Heart right ventricle (tissue), 16 donors: ENCODE measurements around the gene F10. TPM values are rescaled to one million over a fixed set of nuclear protein-coding genes. Genes with fewer than 3 reads are reported as not detected.
A peak's percentile ranks its signal among the peaks of the same experiment; 100 is the strongest.

ENCODE experiments used
- ATAC-seq, 8 donors: fragments of 200-7000 bp; cut with Tn5 transposase; one replicate each; pipeline ENCODE4 v1.9.1; 2020; ENCODE audit warnings: mild to moderate bottlenecking in 8 of 8, moderate library complexity in 8 of 8, moderate number of reproducible peaks in 1 of 8
- DNase-seq, 2 donors: peaks; one replicate each; pipeline ENCODE4 v3.0.0-alpha.2; 2020
- H3K27ac ChIP-seq, 10 donors: fragments of 200-600 bp; sonication (generic) in 2 of 10; one replicate each; pipeline versions ENCODE4 v1.5.0 to v1.8.0; 2020 to 2022; ENCODE audit warnings: mild to moderate bottlenecking in 3 of 10
- H3K27me3 ChIP-seq, 7 donors: fragments of 200-600 bp; one replicate each; pipeline ENCODE4 v1.8.0; 2021 to 2022; ENCODE audit warnings: mild to moderate bottlenecking in 2 of 7
- H3K36me3 ChIP-seq, 9 donors: fragments of 200-600 bp; sonication (generic) in 1 of 9; one replicate each; pipeline versions ENCODE4 v1.5.0 to v1.8.0; 2020 to 2022; ENCODE audit warnings: mild to moderate bottlenecking in 2 of 9
- H3K4me1 ChIP-seq, 9 donors: fragments of 200-600 bp; sonication (generic) in 1 of 9; one replicate each; pipeline versions ENCODE4 v1.5.0 to v1.8.0; 2020 to 2022; ENCODE audit warnings: mild to moderate bottlenecking in 4 of 9
- H3K4me3 ChIP-seq, 10 donors: fragments of 200-600 bp; sonication (generic) in 2 of 10; one replicate each; pipeline versions ENCODE4 v1.5.0 to v1.8.0; 2020 to 2022; ENCODE audit warnings: mild to moderate bottlenecking in 7 of 10, moderate library complexity in 2 of 10
- H3K9me3 ChIP-seq, 11 donors: fragments of 200-600 bp in 10 of 11; sonication (generic) in 2 of 11; one replicate each; pipeline versions ENCODE4 v1.5.0 to v1.8.0; 2013 to 2022; ENCODE audit warnings: mild to moderate bottlenecking in 2 of 11, control low read depth in 1 of 11, moderate library complexity in 1 of 11
- CTCF ChIP-seq, 9 donors: fragments of 200-600 bp; sonication (generic) in 2 of 9; IDR thresholded peaks; one replicate each; pipeline versions ENCODE4 v1.5.0 to v1.8.0; 2021 to 2022; ENCODE audit warnings: antibody characterized with exemption in 9 of 9, mild to moderate bottlenecking in 5 of 9, moderate library complexity in 1 of 9
- WGBS, 2 donors: extraction: QIAGEN DNeasy Blood & Tissue Kit; methylation state at CpG; one replicate each; pipeline ENCODE4 v1.1.7; 2013; ENCODE audit warnings: inconsistent platforms in 1 of 2; 5-methylcytosine and 5-hydroxymethylcytosine counted together
- intact Hi-C, 10 donors: fragments of 100-400 bp; cut with DNase I; formaldehyde crosslinking; loops; one replicate each; pipeline versions ENCODE4 v1.11.1 to v1.14.2; 2022
- polyA plus RNA-seq, 2 donors: library from polyadenylated mRNA; stranded (reverse); fragments of 200-250 nt; gene quantifications; one replicate each; pipeline ENCODE4 v1.2.3, GENCODE V29; 2013
- total RNA-seq, 10 donors: library from RNA; stranded (reverse); fragmentation: NEBNext Ultra II Directional in 3 of 10; extraction: Animal tissue kit (Norgen Biotek cat#: 25700) in 3 of 10; gene quantifications; one replicate each; pipeline versions ENCODE4 v1.2.1 to v1.2.4, GENCODE V29; 2021 to 2023
- donor health status: Arrhythmogenic right ventricular cardiomyopathy.
- donor health status: ischemic (EF 13 %, LVEDD 7.1; RV severe dilation, severe dysfunction).
- donor health status: healthy with polysubstance abuse.
- donor health status: DM: no; HTN: yes; CAD: no.
- donor health status: DM: no; HTN: no; CAD: no.
- donor health status: ischemic (EF 25% LVEDD 6.9; RV normal size, moderate dysfunction).
- donor health status: ischemic (EF 25% LVEDD 5.7; RV mildly dilated, moderate dysfunction).
- donor health status: healthy.
- donor health status: DM: yes; HTN: yes; CAD: no.
- donor health status: Ischemic cardiomyopathy.
- donor health status: ischemic (EF 35%, LVEDD 5.7; RV mildly dilated, moderate dysfunction).
- donor health status: nonischemic (EF 11% LVEDD 7.7; RV severe dilation, severe dysfunction).
- donor health status: DM: yes; HTN: yes; CAD: no.
- donor health status: PGD.
- donor health status: ischemic (EF 29% LVEDD 5.4; RV normal size, mild dysfunction).
- donor health status: nonischemic (EF 23%, LVEDD 6.1; RV moderate dilation, normal function).

The F10 gene
- total and polyA plus RNA-seq, 12 donors, result 1.7 to 15.1 (median 6.3) TPM

- peaks cover 0 to 75% (median 4%) of the 10 kb centered on the region in 9 donors for H3K36me3 ChIP-seq
- DNase-seq (no peak), ATAC-seq (no peak)
- H3K4me1 ChIP-seq, result no peaks in the 10 kb centered on the region
- H3K27ac ChIP-seq, result no peak overlapping the region
- intact Hi-C loops, result no loop called here
- no peak for TF ChIP-seq CTCF (IDR thresholded peaks at IDR 0.05)
- H3K9me3 ChIP-seq, result no peaks in the 10 kb centered on the region
- H3K27me3 ChIP-seq, result no peaks in the 10 kb centered on the region
- H3K4me3 ChIP-seq, result no peak overlapping the region
- WGBS, 2 donors, result 91 to 94% methylated on average over 24 of the region's 24 CpGs
Observed at GRCh38 chr13:113090806-113091205, 31.8 kb upstream of the F10 start.

- no peak for DNase-seq
- 85 to 86% methylated on average over 30 of the region's 30 CpGs for WGBS, 2 donors
Observed at GRCh38 chr13:113091211-113091771, 31.3 kb upstream of the F10 start.

GRCh38 chr13:113091891-113092775, 30.5 kb upstream of the F10 start:
- intact Hi-C loops, result no loop called here
- Histone ChIP-seq H3K9me3 (no peaks in the 10 kb centered on the region), H3K4me3 (no peak overlapping the region), H3K27ac (no peak overlapping the region), H3K36me3 (peaks cover 0 to 74% (median 4%) of the 10 kb centered on the region in 9 donors), H3K27me3 (peaks cover 0 to 3% (median 0%) of the 10 kb centered on the region in 7 donors), H3K4me1 (no peaks in the 10 kb centered on the region)
- DNase-seq (no peak), ATAC-seq (peak in 2 of 8 donors; percentile 8 to 14)
- WGBS, 2 donors, result 88 to 89% methylated on average over 33 of the region's 33 CpGs
- no peak for TF ChIP-seq CTCF (IDR thresholded peaks at IDR 0.05)

More at GRCh38 chr13:113091211-113091771, 31.3 kb upstream of the F10 start:
- ATAC-seq, result no peak
- Histone ChIP-seq H3K9me3 (no peaks in the 10 kb centered on the region), H3K36me3 (peaks cover 0 to 75% (median 4%) of the 10 kb centered on the region in 9 donors), H3K27ac (no peak overlapping the region), H3K27me3 (no peaks in the 10 kb centered on the region), H3K4me1 (no peaks in the 10 kb centered on the region), H3K4me3 (no peak overlapping the region)
- no peak for TF ChIP-seq CTCF (IDR thresholded peaks at IDR 0.05)
- intact Hi-C loops, result no loop called here

- Histone ChIP-seq H3K27me3 (peaks cover 0 to 3% (median 0%) of the 10 kb centered on the region in 7 donors), H3K4me1 (no peaks in the 10 kb centered on the region), H3K27ac (no peak overlapping the region), H3K9me3 (no peaks in the 10 kb centered on the region), H3K4me3 (no peak overlapping the region), H3K36me3 (peaks cover 0 to 74% (median 4%) of the 10 kb centered on the region in 9 donors)
- 93 to 94% methylated on average over 25 of the region's 25 CpGs for WGBS, 2 donors
- no peak for ATAC-seq
- no peak for TF ChIP-seq CTCF (IDR thresholded peaks at IDR 0.05)
- intact Hi-C loops, result no loop called here
- DNase-seq, result no peak
Observed at GRCh38 chr13:113092776-113093579, 29.6 kb upstream of the F10 start.
